GM23338 (cell line): Measurements from ENCODE around the gene RAB9B. TPM values are rescaled to one million over a fixed set of nuclear protein-coding genes. Genes with fewer than 3 reads are reported as not detected.

Experiments
- ATAC-seq: fragments of 200-7000 bp; cut with Tn5 transposase; 3 replicates; pipeline ENCODE4 v1.9.1; 2020
- DNase-seq: peaks from one replicate; pipeline ENCODE4 v3.0.0-alpha.2; 2015; ENCODE audit warnings: low spot score
- H2AFZ ChIP-seq: fragments of 200-600 bp; sonication (generic); 2 replicates; pipeline ENCODE4 v1.8.0; 2016; ENCODE audit warnings: antibody characterized with exemption, mild to moderate bottlenecking, moderate library complexity
- H3F3A ChIP-seq: fragments of 200-600 bp; sonication (generic); replicated peaks from 2 replicates; pipeline ENCODE4 v1.8.0; 2017; ENCODE audit warnings: antibody characterized with exemption, mixed run types, low read depth
- H3K27ac ChIP-seq: fragments of 200-600 bp; sonication (generic); 2 replicates; pipeline ENCODE4 v1.6.1; 2016; ENCODE audit warnings: low read depth
- H3K27me3 ChIP-seq: fragments of 200-600 bp; sonication (generic); 2 replicates; pipeline ENCODE4 v1.8.0; 2016; ENCODE audit warnings: mild to moderate bottlenecking, mixed run types, moderate library complexity; ENCODE audit not compliant: insufficient read depth
- H3K36me3 ChIP-seq: fragments of 200-600 bp; sonication (generic); 2 replicates; pipeline ENCODE4 v1.8.0; 2016; ENCODE audit warnings: mild to moderate bottlenecking; ENCODE audit not compliant: insufficient read depth
- H3K4me1 ChIP-seq: fragments of 200-600 bp; sonication (generic); 2 replicates; pipeline ENCODE4 v1.8.0; 2016; ENCODE audit warnings: mild to moderate bottlenecking, moderate library complexity; ENCODE audit not compliant: insufficient read depth
- H3K4me2 ChIP-seq: fragments of 200-600 bp; sonication (generic); 2 replicates; pipeline ENCODE4 v1.7.1; 2017; ENCODE audit warnings: mixed run types
- H3K4me3 ChIP-seq: fragments of 200-600 bp; sonication (generic); 2 replicates; pipeline ENCODE4 v1.6.1; 2016; ENCODE audit warnings: mixed run types
- H3K79me2 ChIP-seq: fragments of 200-600 bp; sonication (generic); replicated peaks from 2 replicates; pipeline ENCODE4 v1.8.0; 2017; ENCODE audit warnings: mild to moderate bottlenecking; ENCODE audit not compliant: insufficient read depth
- H3K9me2 ChIP-seq: fragments of 200-600 bp; sonication (generic); 2 replicates; pipeline ENCODE4 v1.8.0; 2017; ENCODE audit not compliant: insufficient read depth
- H4K20me1 ChIP-seq: fragments of 200-600 bp; sonication (generic); replicated peaks from 2 replicates; pipeline ENCODE4 v1.8.0; 2017; ENCODE audit warnings: mild to moderate bottlenecking; ENCODE audit not compliant: insufficient read depth
- H3K27ac Mint-ChIP-seq: 2 replicates; pipeline ENCODE4 v1.8.0; 2020; ENCODE audit warnings: inconsistent platforms, mild to moderate bottlenecking, moderate library complexity, mixed read lengths
- H3K27me3 Mint-ChIP-seq: 3 replicates; pipeline ENCODE4 v1.8.0; 2022; ENCODE audit warnings: low read depth, mild to moderate bottlenecking, moderate library complexity, mixed read lengths, inconsistent platforms; ENCODE audit not compliant: insufficient read depth, poor library complexity
- H3K36me3 Mint-ChIP-seq: 3 replicates; pipeline ENCODE4 v1.8.0; 2021; ENCODE audit warnings: low read depth, mild to moderate bottlenecking, inconsistent platforms, moderate library complexity, mixed read lengths
- H3K4me1 Mint-ChIP-seq: 3 replicates; pipeline ENCODE4 v1.8.0; 2020; ENCODE audit warnings: mild to moderate bottlenecking, inconsistent platforms, mixed read lengths
- H3K4me3 Mint-ChIP-seq: 3 replicates; pipeline ENCODE4 v1.8.0; 2021; ENCODE audit warnings: moderate library complexity, mild to moderate bottlenecking, inconsistent platforms, mixed read lengths
- H3K9me3 Mint-ChIP-seq: 3 replicates; pipeline ENCODE4 v1.8.0; 2020; ENCODE audit warnings: moderate library complexity, mild to moderate bottlenecking, inconsistent platforms, mixed read lengths
- CREB1 ChIP-seq: fragments of 250-450 bp; sonication (Bioruptor Pico); IDR thresholded peaks from 2 replicates; pipeline ENCODE4 v1.5.0; 2020; ENCODE audit warnings: low read depth, mild to moderate bottlenecking, moderate library complexity
- CTCF ChIP-seq, 2 experiments: fragments of 200-600 bp in 1 of 2; sonication (generic) in 1 of 2; conservative IDR thresholded peaks; 2 replicates each; pipeline versions ENCODE4 v1.5.1 to v1.6.1; 2016 to 2017; ENCODE audit warnings: antibody characterized with exemption in 2 of 2, low read depth in 2 of 2, mild to moderate bottlenecking in 2 of 2, moderate library complexity in 1 of 2
- ETS1 ChIP-seq: IDR thresholded peaks from 2 replicates; pipeline ENCODE4 v1.6.1; 2016; ENCODE audit warnings: antibody characterized with exemption
- EZH2 ChIP-seq: fragments of 200-600 bp; sonication (generic); IDR thresholded peaks from one replicate; pipeline ENCODE4 v1.8.0; 2017; ENCODE audit warnings: antibody characterized with exemption, mild to moderate bottlenecking, low read depth; ENCODE audit not compliant: unreplicated experiment
- EZH2phosphoT487 ChIP-seq: fragments of 200-600 bp; sonication (generic); IDR thresholded peaks from one replicate; pipeline ENCODE4 v1.8.1; 2018; ENCODE audit warnings: antibody characterized with exemption; ENCODE audit not compliant: unreplicated experiment
- JUNB ChIP-seq: IDR thresholded peaks from one replicate; pipeline ENCODE4 v1.6.1; 2016; ENCODE audit warnings: antibody characterized with exemption; ENCODE audit not compliant: unreplicated experiment
- NANOG ChIP-seq: IDR thresholded peaks from 2 replicates; pipeline ENCODE4 v1.6.1; 2016; ENCODE audit warnings: antibody characterized with exemption, borderline replicate concordance
- POLR2AphosphoS5 ChIP-seq: IDR thresholded peaks from 2 replicates; pipeline ENCODE4 v1.6.1; 2016; ENCODE audit warnings: antibody characterized with exemption, low read depth
- REST ChIP-seq: IDR thresholded peaks from one replicate; pipeline ENCODE4 v1.6.1; 2018; ENCODE audit warnings: antibody characterized with exemption; ENCODE audit not compliant: unreplicated experiment
- STAT1 ChIP-seq: IDR thresholded peaks from one replicate; pipeline ENCODE4 v1.6.1; 2016; ENCODE audit warnings: antibody characterized with exemption; ENCODE audit not compliant: unreplicated experiment
- ZNF114 ChIP-seq: fragments of 250-450 bp; sonication (Bioruptor Pico); IDR thresholded peaks from 2 replicates; pipeline ENCODE4 v1.5.0; 2020; ENCODE audit warnings: mild to moderate bottlenecking, moderate library complexity
- ZNF331 ChIP-seq: fragments of 250-450 bp; sonication (Bioruptor Pico); IDR thresholded peaks from 2 replicates; pipeline ENCODE4 v1.5.0; 2020; ENCODE audit warnings: low read depth, mild to moderate bottlenecking, moderate library complexity
- polyA plus RNA-seq: library from polyadenylated mRNA; unstranded; fragments of >200 nt; fragmentation: Nextera tagmentation; extraction: Ambion mirVana; gene quantifications from 2 replicates; pipeline ENCODE4 v1.2.1, GENCODE V29; 2016
- total RNA-seq: library from RNA; depleted of rRNA; stranded (reverse); fragments of >200 nt; shearing (Covaris generic); gene quantifications from 2 replicates; pipeline ENCODE4 v1.2.3, GENCODE V29; 2014
- TF ChIP-seq, protein P1 (sequence below): fragments of 250-450 bp; sonication (Bioruptor Pico); IDR thresholded peaks from 2 replicates; pipeline ENCODE4 v1.5.0; 2020; ENCODE audit warnings: mild to moderate bottlenecking, moderate library complexity

The RAB9B gene
- total and polyA plus RNA-seq, 2 experiments from 2014 or later: 0.24 to 0.28 TPM

GRCh38 chrX:103773445-103773844 lies 58.6 kb downstream of the RAB9B start:
- Histone ChIP-seq H3K4me1 (0 out of 2 replicates have a peak, but pooled peaks cover 5% of the 10 kb centered on the region), H3K27ac (no peak overlapping the region), H3K27me3 (no peaks in the 10 kb centered on the region), H3K9me2 (no peaks in the 10 kb centered on the region), H2AFZ (no peak overlapping the region), H3K36me3 (no peaks in the 10 kb centered on the region), H3K79me2 (no peaks in the 10 kb centered on the region), H3K4me3 (no peak overlapping the region), H3F3A (no peaks in the 10 kb centered on the region), H4K20me1 (no peaks in the 10 kb centered on the region), H3K4me2 (no peak overlapping the region)
- Mint-ChIP-seq H3K9me3 (no peaks in the 10 kb centered on the region), H3K4me1 (peaks cover 13% of the 10 kb centered on the region), H3K4me3 (no peak overlapping the region), H3K27ac (peak overlapping the region; percentile 55; the same call in 1 of the 2 replicates), H3K27me3 (peaks cover 7% of the 10 kb centered on the region), H3K36me3 (peaks cover 28% of the 10 kb centered on the region)
- ATAC-seq (no peak), DNase-seq (no peak)
- TF ChIP-seq EZH2phosphoT487 (no peak), EZH2 (no peak), STAT1 (no peak), CREB1 (no peak), REST (no peak), POLR2AphosphoS5 (no peak), ETS1 (no peak), JUNB (no peak), ZNF331 (no peak), NANOG (no peak), CTCF (conservative IDR thresholded peaks at IDR 0.05; ENCODE audit: low read depth in 2 of 2) (no peak), ZNF114 (no peak)
- TF ChIP-seq, protein P1, sequence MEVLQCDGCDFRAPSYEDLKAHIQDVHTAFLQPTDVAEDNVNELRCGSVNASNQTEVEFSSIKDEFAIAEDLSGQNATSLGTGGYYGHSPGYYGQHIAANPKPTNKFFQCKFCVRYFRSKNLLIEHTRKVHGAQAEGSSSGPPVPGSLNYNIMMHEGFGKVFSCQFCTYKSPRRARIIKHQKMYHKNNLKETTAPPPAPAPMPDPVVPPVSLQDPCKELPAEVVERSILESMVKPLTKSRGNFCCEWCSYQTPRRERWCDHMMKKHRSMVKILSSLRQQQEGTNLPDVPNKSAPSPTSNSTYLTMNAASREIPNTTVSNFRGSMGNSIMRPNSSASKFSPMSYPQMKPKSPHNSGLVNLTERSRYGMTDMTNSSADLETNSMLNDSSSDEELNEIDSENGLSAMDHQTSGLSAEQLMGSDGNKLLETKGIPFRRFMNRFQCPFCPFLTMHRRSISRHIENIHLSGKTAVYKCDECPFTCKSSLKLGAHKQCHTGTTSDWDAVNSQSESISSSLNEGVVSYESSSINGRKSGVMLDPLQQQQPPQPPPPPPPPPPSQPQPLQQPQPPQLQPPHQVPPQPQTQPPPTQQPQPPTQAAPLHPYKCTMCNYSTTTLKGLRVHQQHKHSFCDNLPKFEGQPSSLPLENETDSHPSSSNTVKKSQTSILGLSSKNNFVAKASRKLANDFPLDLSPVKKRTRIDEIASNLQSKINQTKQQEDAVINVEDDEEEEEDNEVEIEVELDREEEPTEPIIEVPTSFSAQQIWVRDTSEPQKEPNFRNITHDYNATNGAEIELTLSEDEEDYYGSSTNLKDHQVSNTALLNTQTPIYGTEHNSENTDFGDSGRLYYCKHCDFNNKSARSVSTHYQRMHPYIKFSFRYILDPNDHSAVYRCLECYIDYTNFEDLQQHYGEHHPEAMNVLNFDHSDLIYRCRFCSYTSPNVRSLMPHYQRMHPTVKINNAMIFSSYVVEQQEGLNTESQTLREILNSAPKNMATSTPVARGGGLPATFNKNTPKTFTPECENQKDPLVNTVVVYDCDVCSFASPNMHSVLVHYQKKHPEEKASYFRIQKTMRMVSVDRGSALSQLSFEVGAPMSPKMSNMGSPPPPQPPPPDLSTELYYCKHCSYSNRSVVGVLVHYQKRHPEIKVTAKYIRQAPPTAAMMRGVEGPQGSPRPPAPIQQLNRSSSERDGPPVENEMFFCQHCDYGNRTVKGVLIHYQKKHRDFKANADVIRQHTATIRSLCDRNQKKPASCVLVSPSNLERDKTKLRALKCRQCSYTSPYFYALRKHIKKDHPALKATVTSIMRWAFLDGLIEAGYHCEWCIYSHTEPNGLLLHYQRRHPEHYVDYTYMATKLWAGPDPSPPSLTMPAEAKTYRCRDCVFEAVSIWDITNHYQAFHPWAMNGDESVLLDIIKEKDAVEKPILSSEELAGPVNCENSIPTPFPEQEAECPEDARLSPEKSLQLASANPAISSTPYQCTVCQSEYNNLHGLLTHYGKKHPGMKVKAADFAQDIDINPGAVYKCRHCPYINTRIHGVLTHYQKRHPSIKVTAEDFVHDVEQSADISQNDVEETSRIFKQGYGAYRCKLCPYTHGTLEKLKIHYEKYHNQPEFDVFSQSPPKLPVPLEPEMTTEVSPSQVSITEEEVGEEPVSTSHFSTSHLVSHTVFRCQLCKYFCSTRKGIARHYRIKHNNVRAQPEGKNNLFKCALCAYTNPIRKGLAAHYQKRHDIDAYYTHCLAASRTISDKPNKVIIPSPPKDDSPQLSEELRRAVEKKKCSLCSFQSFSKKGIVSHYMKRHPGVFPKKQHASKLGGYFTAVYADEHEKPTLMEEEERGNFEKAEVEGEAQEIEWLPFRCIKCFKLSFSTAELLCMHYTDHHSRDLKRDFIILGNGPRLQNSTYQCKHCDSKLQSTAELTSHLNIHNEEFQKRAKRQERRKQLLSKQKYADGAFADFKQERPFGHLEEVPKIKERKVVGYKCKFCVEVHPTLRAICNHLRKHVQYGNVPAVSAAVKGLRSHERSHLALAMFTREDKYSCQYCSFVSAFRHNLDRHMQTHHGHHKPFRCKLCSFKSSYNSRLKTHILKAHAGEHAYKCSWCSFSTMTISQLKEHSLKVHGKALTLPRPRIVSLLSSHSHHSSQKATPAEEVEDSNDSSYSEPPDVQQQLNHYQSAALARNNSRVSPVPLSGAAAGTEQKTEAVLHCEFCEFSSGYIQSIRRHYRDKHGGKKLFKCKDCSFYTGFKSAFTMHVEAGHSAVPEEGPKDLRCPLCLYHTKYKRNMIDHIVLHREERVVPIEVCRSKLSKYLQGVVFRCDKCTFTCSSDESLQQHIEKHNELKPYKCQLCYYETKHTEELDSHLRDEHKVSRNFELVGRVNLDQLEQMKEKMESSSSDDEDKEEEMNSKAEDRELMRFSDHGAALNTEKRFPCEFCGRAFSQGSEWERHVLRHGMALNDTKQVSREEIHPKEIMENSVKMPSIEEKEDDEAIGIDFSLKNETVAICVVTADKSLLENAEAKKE (CRISPR knock-in tag): no peak
